Measurements from ENCODE around the gene MITF. TPM values are rescaled to one million over a fixed set of nuclear protein-coding genes. Genes with fewer than 3 reads are reported as not detected.

Gene MITF
- total RNA-seq, 1 donor from 2014 or later = 3.0 TPM

GRCh38 chr3:69725994-69726571 lies 13.2 kb upstream of the MITF start:
- no peak for DNase-seq (ENCODE audit: low read depth in 2 of 2)

DNA sequence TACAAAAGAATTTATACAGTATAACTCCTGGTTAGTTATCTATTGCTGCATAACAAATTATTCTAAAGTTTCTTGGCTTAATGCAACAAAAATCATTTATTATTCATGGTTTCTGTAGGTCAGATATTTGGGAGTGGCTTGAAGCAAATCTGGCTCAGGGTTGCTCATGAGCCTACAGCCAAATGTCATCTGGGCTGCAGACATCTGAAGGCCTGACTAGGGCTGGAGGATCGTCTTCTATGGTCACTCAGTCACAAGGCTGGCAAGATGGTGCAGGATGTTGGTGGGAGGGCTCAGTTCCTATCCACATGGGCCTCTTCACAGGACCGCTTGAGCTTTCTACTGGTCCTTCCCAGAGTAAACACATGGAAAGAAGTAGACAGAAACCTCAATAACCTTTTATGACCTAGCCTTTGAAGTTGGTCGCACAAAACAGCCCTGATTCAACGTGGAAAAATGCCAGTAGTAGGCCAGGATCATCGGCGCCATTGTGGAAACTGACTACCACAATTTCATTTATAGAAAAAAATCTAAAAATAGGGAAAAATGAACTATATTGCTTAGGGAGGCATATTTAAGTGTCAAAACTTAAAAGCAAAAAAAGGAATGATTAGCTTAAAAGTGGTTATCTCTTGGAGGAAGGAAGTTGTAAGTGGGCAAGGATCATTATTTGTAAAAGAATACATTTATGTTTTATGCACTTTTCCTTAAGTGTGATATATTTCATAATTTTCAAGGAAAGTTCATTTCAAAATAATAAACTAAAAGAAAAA lies 9.9 kb upstream of the MITF start:
- no peak for DNase-seq (ENCODE audit: low read depth in 2 of 2)

DNA sequence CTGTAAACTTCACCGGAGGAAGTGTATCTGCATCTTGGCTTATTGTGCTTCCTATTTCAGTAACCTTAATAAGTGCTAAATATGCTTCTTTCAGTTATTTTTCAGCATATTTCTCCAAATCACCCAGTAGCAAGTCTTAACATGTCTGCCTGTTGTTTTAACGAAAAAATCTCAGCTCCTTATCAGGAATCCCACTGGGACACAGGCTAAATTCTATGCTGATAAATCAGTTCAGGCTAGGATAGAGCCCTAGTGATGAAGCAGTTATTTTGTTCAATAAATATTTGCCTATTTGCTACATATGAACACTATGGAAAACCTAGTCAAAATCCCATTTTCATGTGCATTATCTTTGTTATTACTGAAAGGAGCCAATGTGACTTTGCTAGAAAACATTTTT lies 8.2 kb upstream of the MITF start:
- no peak for DNase-seq (ENCODE audit: low read depth in 2 of 2)

DNA sequence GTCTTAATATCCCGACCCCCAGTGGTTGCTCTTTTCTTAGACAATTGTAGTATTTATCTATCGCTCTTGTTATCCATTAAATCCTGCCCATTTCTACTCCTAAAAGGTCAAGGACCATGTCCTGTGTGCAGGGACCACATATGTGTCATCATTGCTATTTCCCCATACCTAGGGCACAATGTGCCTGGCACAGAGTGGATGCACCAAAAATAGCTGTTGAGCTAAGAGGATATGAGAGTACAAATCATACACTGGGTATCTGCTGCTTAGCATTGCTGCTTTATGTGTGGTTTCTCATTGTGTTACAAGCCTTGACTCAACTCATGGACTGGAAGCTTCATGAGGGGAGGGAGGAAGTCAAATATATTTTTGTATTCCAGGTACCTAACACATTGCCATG lies 3.4 kb upstream of the MITF start:
- DNase-seq (ENCODE audit: low read depth in 2 of 2) = no peak

GRCh38 chr3:69737392-69737791 lies 1.9 kb upstream of the MITF start:
- DNase-seq (ENCODE audit: low read depth in 2 of 2) = no peak

DNA sequence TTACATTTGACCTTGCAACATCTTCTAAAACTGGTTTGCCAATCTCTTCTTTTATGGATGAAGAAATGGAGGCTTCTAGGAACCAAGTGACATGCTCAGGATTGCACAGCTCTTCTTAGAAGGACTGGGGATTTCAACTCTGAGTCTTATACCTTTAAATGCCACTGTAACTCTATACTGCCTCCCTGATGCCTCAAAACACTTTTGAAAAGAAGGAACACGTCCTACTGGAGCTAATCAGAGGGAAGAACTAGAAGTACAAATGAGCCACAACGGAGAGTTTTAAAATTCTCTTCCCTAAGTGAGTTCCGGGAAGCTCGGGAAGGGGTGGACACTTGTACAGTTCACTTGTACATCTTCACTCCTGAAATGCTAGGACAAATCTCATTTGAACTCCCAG lies 949 bp upstream of the MITF start:
- DNase-seq (ENCODE audit: low read depth in 2 of 2) = peak in 1 of 2 donors; percentile 8

- no peak for DNase-seq (ENCODE audit: low read depth in 2 of 2)
Measured at GRCh38 chr3:69738859-69739203, 433 bp upstream of the MITF start.

GRCh38 chr3:69740103-69741021 lies 1.1 kb downstream of the MITF start:
- DNase-seq (ENCODE audit: low read depth in 2 of 2) = no peak

DNA sequence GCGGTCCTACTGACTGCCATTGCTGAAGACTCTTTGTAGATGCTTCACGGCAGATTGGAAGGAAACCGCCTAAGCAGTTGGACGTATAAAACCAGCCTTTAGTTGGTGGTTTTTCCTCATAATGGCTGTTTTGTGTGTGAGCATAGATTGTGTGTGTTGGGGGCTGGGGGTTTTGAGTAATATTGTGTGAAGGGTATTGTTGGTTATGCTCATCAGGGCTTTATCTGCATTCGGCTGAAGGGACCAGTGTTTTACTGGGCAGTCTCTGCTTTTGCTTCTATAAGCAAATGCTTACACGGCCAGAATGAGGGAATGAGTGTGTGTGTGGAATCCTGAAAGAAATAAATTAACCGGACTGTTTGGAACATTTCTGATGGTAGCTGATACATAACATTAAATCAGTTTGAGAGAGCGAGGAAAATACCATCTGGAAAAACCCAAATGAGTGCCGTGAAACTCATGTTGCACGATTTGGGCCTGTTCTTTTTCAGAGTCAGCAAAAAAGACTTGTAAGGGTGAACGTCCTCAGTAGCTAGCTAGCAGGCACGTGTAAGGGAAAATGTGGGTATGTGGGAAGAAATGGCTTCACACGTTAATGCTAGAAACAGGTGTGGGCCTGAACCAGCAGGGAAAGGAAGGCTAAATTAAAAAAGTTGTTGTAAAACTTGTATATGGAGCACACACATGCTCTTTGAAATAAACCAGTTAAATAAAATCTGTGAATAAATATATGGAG lies 1.9 kb downstream of the MITF start:
- no peak for DNase-seq (ENCODE audit: low read depth in 2 of 2)

GRCh38 chr3:69742391-69742790 lies 3.1 kb downstream of the MITF start:
- DNase-seq (ENCODE audit: low read depth in 2 of 2) = no peak

DNA sequence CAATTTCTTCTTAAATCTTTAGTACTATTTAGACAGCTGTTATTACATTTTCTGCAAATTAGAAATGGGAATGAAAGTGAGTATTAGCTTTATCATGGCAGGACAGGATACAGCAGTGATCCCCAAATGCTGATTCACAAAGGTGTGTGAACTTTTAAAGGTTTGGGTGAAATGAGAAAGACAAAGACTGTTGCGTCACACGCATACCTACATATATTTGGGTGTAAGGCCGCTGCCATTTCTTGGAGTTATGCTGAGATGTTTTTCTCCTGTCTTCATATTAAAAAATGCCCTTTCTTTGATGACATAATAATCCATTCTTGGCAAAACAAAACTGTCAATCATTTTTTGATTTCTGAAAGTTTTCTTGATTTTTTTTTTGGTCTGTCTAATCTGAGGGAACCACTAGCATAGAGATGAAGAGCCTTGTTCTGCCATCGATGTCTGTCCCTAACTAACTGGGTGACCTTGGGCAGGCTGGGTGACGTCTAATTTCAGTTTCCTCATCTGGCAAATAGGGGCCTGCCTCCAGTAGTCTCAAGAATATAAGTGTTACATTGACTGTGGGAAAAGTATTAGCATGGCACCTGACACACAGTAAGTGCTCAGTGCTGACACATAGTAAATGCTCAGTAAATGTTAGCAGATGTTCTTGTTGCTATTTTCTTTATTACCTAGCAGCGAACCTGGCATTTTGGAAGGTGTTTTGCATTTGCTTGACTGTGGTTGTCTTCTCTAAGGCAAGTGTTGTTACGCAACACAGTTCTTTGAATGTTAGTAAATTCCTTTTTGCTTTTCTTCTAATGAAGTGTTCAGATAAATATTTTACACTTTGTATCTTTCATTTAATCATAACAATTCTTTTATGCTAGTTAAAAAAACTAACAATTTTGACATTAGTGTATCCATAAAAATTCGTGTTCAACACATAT lies 5.0 kb downstream of the MITF start:
- DNase-seq (ENCODE audit: low read depth in 2 of 2) = no peak

GRCh38 chr3:69745505-69745904 lies 6.2 kb downstream of the MITF start:
- DNase-seq (ENCODE audit: low read depth in 2 of 2) = no peak

GRCh38 chr3:69746119-69746518 lies 6.9 kb downstream of the MITF start:
- no peak for DNase-seq (ENCODE audit: low read depth in 2 of 2)

GRCh38 chr3:69747511-69748258 lies 8.4 kb downstream of the MITF start:
- DNase-seq (ENCODE audit: low read depth in 2 of 2) = no peak

DNA sequence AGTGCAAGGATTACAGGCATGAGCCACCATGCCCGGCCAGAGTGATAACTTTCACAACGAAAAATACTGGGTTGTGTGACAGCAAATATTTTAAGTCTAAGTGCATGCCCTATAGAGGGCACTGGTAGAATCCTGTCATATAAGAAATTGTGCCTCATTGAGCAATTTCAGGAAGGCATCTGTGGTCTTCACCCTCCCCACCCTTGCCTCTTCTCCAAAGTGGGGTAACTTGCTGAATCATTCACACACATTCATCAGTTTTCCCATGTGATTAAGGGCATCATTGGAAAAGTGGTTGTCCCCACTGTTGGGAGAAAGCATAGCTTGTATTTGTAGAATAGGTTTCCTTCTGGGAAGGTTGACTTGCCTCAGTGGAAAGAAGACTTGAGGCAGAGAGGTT lies 9.2 kb downstream of the MITF start:
- DNase-seq (ENCODE audit: low read depth in 2 of 2) = no peak

- DNase-seq (ENCODE audit: low read depth in 2 of 2) = no peak
Measured at GRCh38 chr3:69749461-69749860, 10.2 kb downstream of the MITF start.

DNA sequence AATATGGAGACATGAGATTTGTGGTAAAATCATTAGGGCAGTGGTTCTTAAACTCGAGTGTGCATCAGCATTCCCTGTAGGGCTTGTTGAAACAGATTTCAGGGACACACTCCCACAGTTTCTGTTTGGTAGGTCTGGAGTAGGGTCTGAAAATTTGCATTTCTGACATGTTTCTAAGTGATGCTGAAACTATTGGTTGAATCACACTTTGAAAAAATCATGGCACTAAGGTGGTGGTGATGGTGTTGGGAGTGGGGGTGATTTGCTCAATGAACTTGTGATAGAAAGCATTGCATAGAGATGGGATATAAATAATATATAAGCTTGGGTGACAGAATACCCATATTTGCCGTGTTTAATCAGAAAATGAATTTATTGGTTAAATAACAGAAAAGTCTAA lies 11.3 kb downstream of the MITF start:
- DNase-seq (ENCODE audit: low read depth in 2 of 2) = no peak

DNA sequence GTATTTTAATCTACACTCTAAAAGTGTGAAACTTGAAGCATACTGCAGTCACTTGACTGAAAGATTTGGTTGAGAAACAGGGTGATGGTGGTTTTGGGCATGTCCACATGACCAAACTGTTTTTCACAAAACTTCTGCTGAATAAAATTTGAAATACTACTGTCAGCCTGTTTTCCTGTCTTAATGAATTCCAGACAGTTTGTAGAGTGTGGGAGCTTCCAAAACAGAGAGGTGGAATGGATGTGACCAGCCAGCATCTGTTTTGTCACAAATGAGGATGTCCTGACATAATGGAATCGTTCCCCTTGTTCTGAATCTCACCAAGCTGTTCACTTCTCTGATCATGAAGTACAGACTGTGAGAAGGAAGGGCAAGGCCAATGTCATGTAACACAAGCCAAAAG lies 11.8 kb downstream of the MITF start:
- DNase-seq (ENCODE audit: low read depth in 2 of 2) = no peak

DNA sequence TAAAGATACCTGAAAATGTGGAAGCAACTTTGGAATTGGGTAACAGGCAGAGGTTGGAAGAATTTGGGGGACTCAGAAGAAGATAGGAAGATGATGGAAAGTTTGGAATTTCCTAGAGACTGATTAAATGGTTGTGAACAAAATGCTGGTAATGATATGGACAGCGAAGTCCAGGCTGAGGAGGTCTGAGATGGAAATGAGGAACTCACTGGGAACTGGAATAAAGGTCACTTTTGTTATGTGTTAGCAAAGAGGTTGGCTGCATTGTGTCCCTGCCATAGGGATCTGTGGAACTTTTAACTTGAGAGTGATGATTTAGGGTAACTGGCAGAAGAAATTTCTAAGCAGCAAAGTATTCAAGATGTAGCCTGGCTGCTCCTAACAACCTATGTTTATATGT lies 13.0 kb downstream of the MITF start:
- no peak for DNase-seq (ENCODE audit: low read depth in 2 of 2)

- DNase-seq (ENCODE audit: low read depth in 2 of 2) = no peak
Measured at GRCh38 chr3:69753179-69753775, 14.0 kb downstream of the MITF start.
